ENCODE results near the gene LGALS8.

Gene LGALS8

GRCh38 chr1:236509203-236509602 is 14.6 kb upstream of the LGALS8 start:
- no peak for DNase-seq (ENCODE audit: low read depth in 2 of 2)

DNA sequence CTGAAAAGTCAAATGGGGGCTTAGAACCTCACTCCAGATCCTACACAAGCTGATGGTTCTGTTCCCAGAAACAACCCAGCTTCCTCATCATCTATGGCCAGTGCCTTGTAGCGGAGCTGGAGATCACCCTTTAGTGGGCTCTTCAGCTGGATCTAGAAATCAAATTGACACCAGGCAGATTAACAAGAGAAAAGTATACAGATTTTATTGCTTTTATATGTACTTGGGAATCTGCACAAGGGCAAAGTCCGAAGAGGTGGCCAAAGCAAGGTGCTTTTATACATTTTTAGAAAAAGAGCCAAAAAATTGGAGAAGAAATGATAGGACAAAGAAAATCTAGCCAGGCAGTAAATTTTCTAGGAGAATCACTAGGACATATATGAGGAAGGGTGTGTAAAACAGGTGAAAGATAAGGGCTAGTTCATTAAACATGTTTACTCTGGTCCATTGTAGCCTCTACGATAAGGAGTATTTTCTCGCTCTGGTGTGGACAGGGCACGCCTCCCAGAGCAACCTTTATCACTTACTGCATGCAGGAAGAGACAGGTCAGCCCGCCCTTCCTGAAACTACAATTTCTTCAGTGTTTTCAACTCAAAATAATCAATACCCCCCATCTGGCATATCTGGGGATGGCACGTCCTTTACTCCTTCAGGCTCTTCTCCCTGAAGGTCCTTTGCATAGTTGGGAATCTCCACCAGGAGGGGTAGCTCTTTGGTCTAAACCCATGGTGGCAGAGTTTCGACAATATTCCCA is 14.0 kb upstream of the LGALS8 start:
- DNase-seq (ENCODE audit: low read depth in 2 of 2): no peak

GRCh38 chr1:236511735-236512418 is 11.9 kb upstream of the LGALS8 start:
- DNase-seq (ENCODE audit: low read depth in 2 of 2): no peak

DNA sequence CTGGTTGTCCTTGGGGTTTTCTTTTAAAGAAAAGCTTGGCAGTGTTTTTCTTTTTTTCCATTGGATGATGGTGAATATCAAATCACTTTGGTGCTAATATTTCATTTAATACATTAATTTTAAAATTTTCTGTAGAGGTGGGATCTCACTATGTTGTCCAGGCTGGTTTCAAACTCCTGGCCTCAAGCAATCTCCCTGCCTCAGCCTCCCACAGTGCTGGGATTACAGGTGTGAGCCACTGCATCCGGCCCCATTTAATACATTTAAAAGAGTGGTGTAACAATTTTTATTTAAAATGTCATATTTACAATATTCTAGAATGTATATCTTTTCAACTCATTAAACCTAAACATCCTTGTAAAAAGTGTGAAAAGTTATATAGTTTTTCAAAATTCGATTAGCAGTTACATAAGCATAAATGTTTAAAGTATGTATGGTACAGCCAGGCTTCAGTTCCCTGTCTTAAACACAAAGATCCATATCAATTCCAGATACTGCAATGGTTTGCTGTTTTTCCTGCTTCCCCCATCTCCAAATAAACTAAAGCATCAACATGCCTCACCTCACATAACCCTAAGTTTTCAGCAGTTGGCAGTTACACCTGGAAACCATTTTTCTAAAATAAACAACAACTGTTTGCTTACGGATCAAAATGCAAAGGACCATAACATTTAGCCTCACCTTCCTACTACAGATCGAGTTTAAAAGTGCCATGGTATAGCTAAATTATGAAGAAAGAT is 8.9 kb upstream of the LGALS8 start:
- DNase-seq (ENCODE audit: low read depth in 2 of 2): no peak

DNA sequence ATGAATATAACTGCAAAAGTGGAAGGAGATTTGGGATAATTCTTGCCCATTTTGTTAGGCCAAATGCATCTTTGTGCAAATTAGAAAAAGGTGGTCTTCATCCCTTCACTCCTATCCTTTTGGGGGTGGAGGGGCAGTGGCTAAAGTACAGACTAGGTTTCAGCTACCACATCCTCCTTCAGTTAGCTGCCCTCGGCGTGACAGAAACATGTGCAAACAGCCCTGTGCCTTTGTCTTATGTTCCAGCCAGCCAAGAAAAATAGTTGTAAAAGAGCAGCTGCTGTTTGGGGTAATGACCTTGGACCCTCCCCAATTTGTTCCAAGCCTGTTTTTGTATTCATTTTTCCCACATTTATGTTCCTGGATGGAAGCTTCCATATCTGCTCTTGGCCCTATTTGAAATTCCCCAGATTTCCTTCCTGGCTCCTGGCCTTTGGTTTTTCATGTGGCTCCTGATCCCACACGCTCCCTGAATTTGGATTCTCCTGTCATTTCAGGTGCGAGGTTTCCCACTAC is 8.3 kb upstream of the LGALS8 start:
- DNase-seq (ENCODE audit: low read depth in 2 of 2): no peak

DNA sequence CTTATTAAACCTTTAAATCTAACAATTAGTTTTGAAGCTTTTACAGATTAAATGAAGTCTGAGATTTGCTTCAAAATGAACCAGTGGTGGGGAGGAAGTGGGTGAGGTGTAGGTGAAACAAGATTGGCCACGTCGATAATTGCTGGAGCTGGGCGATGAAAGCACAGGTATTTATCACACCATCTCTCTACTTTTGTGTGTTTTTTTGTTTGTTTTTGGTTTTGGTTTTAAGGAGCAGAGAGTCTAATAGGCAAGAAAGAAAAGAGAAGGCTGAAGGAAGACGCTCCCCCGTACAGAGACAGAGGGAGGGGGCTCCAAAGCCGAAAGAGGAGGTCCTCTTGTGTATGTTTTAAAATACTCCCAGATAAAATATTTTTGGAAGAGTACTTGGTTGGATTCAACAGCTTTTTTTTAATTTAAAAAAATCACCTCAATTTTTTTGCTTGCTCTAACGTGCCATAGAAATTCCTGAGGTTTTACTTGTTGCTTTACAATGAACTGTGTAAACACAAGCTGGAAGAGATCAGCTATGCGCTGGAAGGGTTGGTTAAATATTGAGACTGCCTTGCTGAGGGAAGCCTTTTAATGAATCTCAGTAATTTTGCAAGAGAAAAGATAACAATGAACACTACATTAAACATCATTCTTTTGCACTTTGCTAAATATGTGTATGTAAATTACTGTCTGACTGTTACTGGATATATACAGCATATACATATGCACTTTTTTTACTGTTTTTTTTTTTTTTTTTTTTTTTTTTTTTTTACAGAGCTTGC is 6.7 kb upstream of the LGALS8 start:
- DNase-seq (ENCODE audit: low read depth in 2 of 2): no peak

DNA sequence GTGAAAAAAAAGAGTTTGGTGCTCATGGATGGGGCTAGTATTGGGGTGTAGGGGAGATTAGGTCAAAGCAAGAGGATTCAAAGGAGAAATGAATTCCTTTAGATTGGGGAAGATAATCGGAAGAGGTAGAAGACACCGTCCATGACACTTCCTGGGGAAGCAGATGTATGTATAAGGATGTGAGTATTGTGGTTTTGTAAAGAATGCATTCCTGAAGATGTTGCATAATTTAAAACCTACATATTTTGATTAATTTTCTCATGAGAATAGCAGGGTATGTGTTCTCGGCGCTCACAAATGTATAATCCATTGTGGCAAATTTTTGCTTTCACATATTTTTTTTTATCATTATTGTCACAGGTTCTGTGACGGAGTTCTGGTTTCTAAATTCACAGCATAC is 5.5 kb upstream of the LGALS8 start:
- DNase-seq (ENCODE audit: low read depth in 2 of 2): no peak

DNA sequence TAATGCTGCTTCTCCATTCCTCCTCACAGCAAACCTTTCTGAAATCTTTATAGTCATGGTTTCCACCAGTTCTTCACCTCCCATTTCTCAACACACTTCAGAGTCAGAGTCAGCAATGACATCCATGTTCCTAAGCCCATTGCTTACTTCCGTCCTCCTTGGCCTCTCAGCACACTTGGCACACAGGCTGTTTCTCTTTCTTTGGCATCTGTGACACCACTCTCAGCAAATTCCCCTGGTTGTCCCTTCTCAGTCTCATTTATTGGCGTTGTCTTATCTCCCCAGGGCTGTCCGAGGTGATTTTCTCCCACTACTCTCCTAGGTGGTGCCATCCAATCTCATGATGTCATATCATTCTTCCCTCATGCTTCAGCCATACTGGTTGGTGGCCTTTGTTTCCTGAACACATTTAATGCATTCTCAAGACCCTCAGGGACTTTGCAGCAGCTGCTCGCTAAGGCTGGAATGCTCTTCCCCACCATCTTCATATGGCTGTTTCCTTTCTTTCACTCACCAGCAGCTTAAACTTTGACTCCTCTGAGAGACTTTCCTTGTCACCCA is 3.3 kb upstream of the LGALS8 start:
- no peak for DNase-seq (ENCODE audit: low read depth in 2 of 2)

DNA sequence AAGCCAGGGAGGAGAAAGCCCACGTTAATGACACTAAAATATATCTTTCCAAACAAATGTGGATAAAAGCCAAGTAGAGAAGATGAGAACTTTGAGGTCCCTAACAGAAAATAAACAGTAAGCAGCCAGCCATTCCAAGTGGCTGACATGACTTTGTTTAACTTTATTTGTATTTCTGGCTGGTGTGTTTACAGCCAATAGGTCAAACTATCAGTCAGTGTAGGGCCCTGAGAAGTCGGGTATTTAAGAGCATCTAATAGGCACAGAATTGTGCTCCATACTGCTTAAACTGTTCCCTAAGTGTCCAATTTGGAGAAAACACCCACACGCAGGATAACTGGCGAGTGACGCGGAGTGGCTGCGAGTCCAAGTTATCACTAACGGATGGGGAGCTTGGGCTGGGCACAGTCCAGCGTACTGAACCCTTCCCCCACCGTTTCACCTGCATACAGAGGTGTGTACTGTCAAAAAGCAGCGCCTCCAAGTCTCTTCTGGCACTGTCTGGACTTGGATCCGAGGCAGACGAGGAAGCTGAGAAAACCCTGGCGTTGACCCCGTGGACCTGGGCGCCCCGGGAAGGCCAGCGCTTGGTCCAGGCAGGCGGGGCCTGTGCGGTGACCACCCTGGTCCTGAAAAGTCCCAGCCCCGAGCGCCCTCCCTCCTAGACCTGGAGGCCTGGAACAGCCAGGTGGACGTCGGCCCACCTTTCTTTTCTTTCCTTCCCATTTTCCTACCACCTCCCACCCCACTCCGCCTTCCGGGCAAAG is 662 bp upstream of the LGALS8 start:
- DNase-seq (ENCODE audit: low read depth in 2 of 2): no peak

DNA sequence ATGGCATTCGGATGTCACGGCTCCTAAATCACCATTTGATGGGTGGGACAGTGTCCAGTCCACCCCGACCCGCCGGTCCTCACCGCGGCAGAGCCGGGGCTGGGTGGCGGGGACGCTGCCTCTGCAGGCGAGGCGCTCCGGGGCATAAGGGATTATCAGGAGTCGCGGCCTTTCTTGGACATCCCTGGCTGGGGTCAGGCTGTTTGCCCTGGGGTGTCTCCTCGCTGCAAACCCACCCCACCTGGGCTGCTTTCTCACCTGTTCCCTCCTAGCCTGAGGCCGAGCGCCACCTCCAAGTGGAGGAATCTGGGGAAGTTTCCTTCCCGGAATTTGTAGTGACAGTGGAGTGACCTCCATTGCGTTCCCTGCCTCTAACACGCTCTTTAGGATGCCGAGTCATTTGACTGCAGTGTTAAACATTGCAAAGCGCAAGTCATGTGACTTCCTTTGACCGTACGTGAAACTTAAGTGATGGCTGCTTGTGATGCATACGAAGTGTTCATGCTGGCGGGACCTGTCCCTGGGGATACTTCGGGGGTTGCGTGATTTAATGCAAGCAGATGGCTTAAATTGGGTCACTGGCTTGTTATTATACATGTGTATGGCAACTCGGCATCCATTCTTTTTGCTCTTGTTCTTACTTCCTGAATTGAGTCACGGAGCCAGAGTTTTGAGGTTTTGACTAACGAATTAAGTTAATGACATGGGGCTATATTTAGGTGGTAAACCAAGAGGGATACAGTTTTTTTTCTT is 536 bp downstream of the LGALS8 start:
- DNase-seq (ENCODE audit: low read depth in 2 of 2): peak; percentile 38 to 48

- no peak for DNase-seq (ENCODE audit: low read depth in 2 of 2)
Observed at GRCh38 chr1:236524895-236525184, 1.1 kb downstream of the LGALS8 start.

DNA sequence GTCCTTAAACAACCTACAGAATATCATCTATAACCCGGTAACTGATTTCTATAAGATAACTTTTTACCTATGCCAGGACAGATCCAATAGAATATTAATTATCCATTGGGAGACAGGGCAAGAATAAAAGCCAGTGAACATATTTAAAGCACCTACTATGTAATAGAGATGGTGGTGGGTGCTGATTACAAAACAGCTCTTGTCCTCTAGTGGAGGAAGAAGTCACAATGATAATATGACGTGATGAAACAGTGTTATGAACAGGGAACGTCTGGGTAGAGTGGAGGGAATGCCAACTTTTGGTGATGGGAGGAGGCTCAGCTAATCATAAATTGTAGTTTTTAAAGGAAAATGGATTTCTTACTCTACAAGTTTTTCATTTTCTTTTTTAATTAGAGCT is 2.3 kb downstream of the LGALS8 start:
- DNase-seq (ENCODE audit: low read depth in 2 of 2): no peak

GRCh38 chr1:236530286-236530685 is 6.5 kb downstream of the LGALS8 start:
- DNase-seq (ENCODE audit: low read depth in 2 of 2): no peak

DNA sequence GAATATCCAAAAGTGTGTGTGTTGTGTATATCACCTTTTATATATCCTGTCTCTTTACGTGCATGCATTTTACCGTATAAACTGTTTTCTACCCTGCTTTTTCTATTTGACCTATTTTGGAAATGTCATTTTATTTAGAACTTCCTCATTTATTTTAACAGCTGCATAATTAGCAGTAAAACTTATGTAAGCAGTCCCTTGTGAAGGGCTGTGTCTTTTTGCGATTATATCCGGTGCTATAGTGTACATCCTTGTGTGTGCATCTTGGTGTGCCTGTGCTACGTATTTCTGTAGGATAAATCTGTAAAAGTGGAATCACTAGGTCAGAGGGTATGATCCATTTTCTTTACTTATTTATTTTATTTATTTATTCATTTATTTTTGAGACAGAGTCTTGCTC is 7.2 kb downstream of the LGALS8 start:
- DNase-seq (ENCODE audit: low read depth in 2 of 2): no peak

DNA sequence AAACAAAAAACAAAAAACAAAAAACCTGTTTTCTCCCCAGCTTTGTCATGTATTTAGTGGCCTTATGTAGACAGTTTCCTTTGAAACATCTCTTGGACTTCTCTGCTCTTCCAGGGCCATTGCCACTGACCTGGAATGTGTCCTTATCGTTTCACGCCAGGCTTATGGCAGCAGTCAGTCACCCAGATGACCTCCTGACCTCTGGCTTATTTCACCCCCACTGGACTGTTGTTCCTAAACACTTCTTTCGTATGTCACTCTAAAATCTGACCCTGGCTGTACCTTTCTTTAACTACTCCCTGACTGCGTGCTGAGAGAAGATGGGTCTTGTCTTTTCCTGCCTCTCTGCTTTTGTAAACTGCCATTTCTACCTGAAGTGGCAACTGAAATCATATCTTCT is 9.1 kb downstream of the LGALS8 start:
- DNase-seq (ENCODE audit: low read depth in 2 of 2): no peak

GRCh38 chr1:236534151-236534651 is 10.4 kb downstream of the LGALS8 start:
- peak; percentile 14 to 50 for DNase-seq (ENCODE audit: low read depth in 2 of 2)

- no peak for DNase-seq (ENCODE audit: low read depth in 2 of 2)
Observed at GRCh38 chr1:236535190-236535589, 11.4 kb downstream of the LGALS8 start.

- no peak for DNase-seq (ENCODE audit: low read depth in 2 of 2)
Observed at GRCh38 chr1:236535662-236536161, 11.9 kb downstream of the LGALS8 start.

GRCh38 chr1:236536540-236536939 is 12.8 kb downstream of the LGALS8 start:
- no peak for DNase-seq (ENCODE audit: low read depth in 2 of 2)
